AG04450 (cell line): Measurements from ENCODE around the gene PCBD1. TPM values are rescaled to one million over a fixed set of nuclear protein-coding genes. Genes with fewer than 3 reads are reported as not detected.

Experiments
- CTCF ChIA-PET: fragments of 300-600, 350-600 bp; formaldehyde crosslinking; extraction: SDS; loops from one replicate; lab custom pipeline; 2022; ENCODE audit warnings: antibody characterized with exemption, inconsistent platforms; lab: Charles Lee
- POLR2A ChIA-PET: fragments of 350-600 bp; formaldehyde crosslinking; extraction: SDS; loops from one replicate; lab custom pipeline; 2021; ENCODE audit warnings: antibody characterized with exemption, inconsistent platforms; lab: Yijun Ruan, JAX
- DNase-seq: peaks from one replicate; pipeline ENCODE4 v3.0.0-alpha.2; 2011; ENCODE audit warnings: low read depth, low spot score
- H3K27ac ChIP-seq: one replicate; pipeline ENCODE4 v1.5.1; 2012; ENCODE audit warnings: low read depth, low read length, control low read depth
- H3K27me3 ChIP-seq: one replicate; pipeline ENCODE4 v1.6.0; 2012; ENCODE audit warnings: low read length; ENCODE audit not compliant: control insufficient read depth, insufficient read depth
- H3K4me3 ChIP-seq: 2 replicates; pipeline ENCODE4 v1.5.1; 2011; ENCODE audit warnings: mild to moderate bottlenecking, low read depth, low read length, control low read depth
- H3K9me3 ChIP-seq: 2 replicates; pipeline ENCODE4 v1.5.1; 2012; ENCODE audit warnings: low read length; ENCODE audit not compliant: control insufficient read depth, insufficient read depth
- polyA plus RNA-seq: library from polyadenylated mRNA; depleted of rRNA; stranded (reverse); fragments of >200 nt; gene quantifications from 2 replicates; pipeline ENCODE4 v1.2.3, GENCODE V29; 2011
- TF ChIP-seq, protein P1 (sequence below): IDR thresholded peaks from 2 replicates; pipeline ENCODE4 v1.5.1; 2011; ENCODE audit warnings: low read depth, low read length, control low read depth, inconsistent platforms

The PCBD1 gene
- polyA plus RNA-seq, 1 experiment, result 41.3 TPM

DNA sequence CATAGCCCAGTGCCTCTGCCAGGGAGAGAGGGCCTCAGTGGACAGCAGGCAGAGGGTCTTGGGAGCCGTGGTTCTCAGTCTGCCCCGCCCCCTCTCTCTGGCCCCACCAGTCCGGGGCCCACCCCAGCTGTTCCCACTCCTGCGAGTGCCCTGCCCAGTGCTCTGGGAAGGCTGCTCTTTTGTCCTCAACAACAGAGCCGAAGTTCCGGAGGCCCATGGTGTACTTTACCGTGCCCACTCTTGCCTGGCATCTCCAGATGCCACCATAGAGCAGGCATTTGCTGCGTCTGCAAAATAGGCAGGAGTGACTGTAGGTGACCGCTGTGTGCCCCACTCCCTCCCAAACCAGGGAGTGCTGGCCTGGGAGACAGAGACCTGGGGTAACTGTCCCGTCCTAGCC lies 29.3 kb upstream of the PCBD1 start:
- DNase-seq, result no peak
- no peak overlapping the region for H3K27ac ChIP-seq
- TF ChIP-seq, protein P1, sequence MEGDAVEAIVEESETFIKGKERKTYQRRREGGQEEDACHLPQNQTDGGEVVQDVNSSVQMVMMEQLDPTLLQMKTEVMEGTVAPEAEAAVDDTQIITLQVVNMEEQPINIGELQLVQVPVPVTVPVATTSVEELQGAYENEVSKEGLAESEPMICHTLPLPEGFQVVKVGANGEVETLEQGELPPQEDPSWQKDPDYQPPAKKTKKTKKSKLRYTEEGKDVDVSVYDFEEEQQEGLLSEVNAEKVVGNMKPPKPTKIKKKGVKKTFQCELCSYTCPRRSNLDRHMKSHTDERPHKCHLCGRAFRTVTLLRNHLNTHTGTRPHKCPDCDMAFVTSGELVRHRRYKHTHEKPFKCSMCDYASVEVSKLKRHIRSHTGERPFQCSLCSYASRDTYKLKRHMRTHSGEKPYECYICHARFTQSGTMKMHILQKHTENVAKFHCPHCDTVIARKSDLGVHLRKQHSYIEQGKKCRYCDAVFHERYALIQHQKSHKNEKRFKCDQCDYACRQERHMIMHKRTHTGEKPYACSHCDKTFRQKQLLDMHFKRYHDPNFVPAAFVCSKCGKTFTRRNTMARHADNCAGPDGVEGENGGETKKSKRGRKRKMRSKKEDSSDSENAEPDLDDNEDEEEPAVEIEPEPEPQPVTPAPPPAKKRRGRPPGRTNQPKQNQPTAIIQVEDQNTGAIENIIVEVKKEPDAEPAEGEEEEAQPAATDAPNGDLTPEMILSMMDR, result no peak
- H3K27me3 ChIP-seq, result peaks cover 50% of the 10 kb centered on the region
- no peaks in the 10 kb centered on the region; the same call in 1 of the 2 replicates for H3K9me3 ChIP-seq
- ChIA-PET POLR2A (no interaction called here), CTCF (no interaction called here)
- H3K4me3 ChIP-seq, result no peak overlapping the region

DNA sequence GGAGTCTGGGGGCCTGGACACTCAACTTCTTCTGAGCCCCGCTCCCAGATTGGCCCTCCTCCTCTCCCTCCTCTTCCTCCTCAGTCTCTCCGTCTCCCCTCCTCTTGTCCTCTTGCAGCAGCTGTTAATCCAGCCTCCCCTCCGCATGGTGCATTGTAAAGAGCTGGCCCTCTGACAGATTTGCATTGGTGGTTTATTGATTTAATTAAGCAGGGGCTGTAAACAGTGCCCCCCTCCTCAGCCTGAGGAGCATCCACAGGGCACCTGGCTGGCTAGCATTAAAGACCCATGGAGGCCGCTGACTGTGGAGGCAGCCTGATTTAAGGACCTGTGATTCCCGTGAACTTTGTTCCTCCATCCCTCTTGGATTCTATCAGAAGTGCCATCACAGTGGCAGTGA lies 28.9 kb upstream of the PCBD1 start:
- TF ChIP-seq, protein P1, result no peak
- no peak overlapping the region for H3K4me3 ChIP-seq
- no peak for DNase-seq
- POLR2A ChIA-PET, result no interaction called here
- H3K27me3 ChIP-seq, result peaks cover 47% of the 10 kb centered on the region
- H3K9me3 ChIP-seq, result no peaks in the 10 kb centered on the region; the same call in 1 of the 2 replicates
- no peak overlapping the region for H3K27ac ChIP-seq
- CTCF ChIA-PET, result interaction anchor here (1.1 kb wide), 1 partner anchor 14 kb away, joined by 3 read pairs; no protein-coding TSS in a partner anchor

DNA sequence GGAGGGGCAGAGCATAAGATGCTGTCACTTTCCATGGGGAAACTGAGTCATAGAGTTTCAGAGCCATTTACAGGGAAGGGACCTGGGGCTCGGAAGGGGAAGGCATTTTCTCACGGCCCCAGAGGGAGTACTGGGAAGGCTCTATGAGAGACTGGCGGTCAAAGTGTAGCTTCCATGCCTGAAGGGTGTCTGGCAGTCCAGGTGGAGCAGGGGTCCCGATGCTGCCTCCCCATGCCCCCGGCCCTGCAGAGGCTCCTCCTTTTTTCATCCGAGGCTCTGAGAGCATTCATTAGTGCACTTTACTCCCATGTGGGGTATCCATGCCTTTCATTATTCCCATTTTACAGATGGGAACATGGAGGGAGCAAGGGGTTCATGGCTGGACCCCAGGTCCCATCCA lies 27.9 kb upstream of the PCBD1 start:
- no peak overlapping the region for H3K4me3 ChIP-seq
- H3K27ac ChIP-seq, result no peak overlapping the region
- TF ChIP-seq, protein P1, result no peak
- ChIA-PET CTCF (interaction anchor here (1.1 kb wide), 1 partner anchor 13 kb away, joined by 3 read pairs; no protein-coding TSS in a partner anchor), POLR2A (no interaction called here)
- H3K9me3 ChIP-seq, result no peaks in the 10 kb centered on the region; the same call in 1 of the 2 replicates
- no peak for DNase-seq
- peaks cover 45% of the 10 kb centered on the region for H3K27me3 ChIP-seq

DNA sequence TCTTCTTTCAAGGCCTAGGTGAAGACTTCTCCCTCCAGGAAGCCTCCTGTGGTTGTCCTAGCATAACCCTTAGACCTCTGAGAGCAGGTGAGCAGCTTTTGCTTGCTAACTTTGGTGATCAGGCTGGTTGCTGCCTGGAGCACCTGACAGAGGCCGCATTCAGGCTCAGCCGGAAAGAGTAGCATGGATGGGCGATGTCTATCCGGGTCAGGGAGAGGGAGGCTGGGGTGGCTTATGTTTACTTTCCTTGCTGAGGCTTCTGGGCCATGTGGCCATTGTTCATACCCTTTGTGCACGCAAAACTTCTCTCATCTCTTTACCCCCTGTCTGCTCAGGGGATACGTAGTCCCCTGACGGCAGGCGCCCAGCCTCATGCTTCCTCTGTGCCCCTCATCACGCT lies 27.4 kb upstream of the PCBD1 start:
- Histone ChIP-seq H3K27ac (no peak overlapping the region), H3K9me3 (no peaks in the 10 kb centered on the region; the same call in 1 of the 2 replicates), H3K4me3 (no peak overlapping the region), H3K27me3 (peaks cover 45% of the 10 kb centered on the region)
- DNase-seq, result no peak
- TF ChIP-seq, protein P1, result no peak
- ChIA-PET CTCF (interaction anchor here (1.3 kb wide), 1 partner anchor 13 kb away, joined by 3 read pairs; no protein-coding TSS in a partner anchor), POLR2A (no interaction called here)

DNA sequence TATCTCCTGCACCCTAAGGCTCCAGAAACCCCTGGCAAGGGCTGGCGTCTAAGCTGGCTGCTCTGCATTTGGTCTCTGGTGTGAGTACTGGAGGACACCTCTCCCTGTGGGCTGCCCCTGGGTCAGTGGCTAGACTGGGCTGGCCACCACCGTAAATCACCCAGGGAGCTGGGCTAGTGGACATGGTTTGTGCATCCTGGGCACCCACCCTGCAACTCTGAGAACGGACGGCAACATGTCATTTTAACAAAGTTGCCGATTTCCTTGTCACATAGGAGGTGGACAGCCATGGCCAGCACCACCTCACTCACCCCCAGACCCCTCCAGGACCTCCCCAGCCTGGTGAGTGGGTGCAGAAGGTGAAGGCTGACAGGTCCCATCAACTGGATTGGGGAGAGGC lies 26.8 kb upstream of the PCBD1 start:
- Histone ChIP-seq H3K4me3 (no peak overlapping the region), H3K27ac (no peak overlapping the region), H3K9me3 (no peaks in the 10 kb centered on the region; the same call in 1 of the 2 replicates), H3K27me3 (peaks cover 45% of the 10 kb centered on the region)
- TF ChIP-seq, protein P1, result no peak
- ChIA-PET CTCF (interaction anchor here (1.3 kb wide), 1 partner anchor 12 kb away, joined by 3 read pairs; no protein-coding TSS in a partner anchor), POLR2A (no interaction called here)
- no peak for DNase-seq
